ENCODE measurements around the gene KCTD17. TPM values are rescaled to one million over a fixed set of nuclear protein-coding genes. Genes with fewer than 3 reads are reported as not detected.

KCTD17 gene
- total RNA-seq, 4 donors from 2014 or later = 32.4 to 58.0 (median 48.1) TPM

- intact Hi-C loops (cut with DNase I; ENCODE audit: low total_unique reads) = no loop called here
- 89 to 92% methylated on average over 18 of the region's 18 CpGs for WGBS, 2 donors
- DNase-seq (ENCODE audit: low spot score in 2 of 2) = no peak
- TF ChIP-seq CTCF (IDR thresholded peaks at IDR 0.05) (no peak), POLR2A (IDR thresholded peaks at IDR 0.05) (no peak)
- no peak overlapping the region for H3K4me3 ChIP-seq (ENCODE audit: low read depth, poor library complexity, severe bottlenecking)
Measured at GRCh38 chr22:37107816-37108621, 56.5 kb downstream of the KCTD17 start.

- intact Hi-C loops (cut with DNase I; ENCODE audit: low total_unique reads) = no loop called here
- DNase-seq (ENCODE audit: low spot score in 2 of 2) = no peak
- TF ChIP-seq CTCF (IDR thresholded peaks at IDR 0.05) (no peak), POLR2A (IDR thresholded peaks at IDR 0.05) (no peak)
- no peak within 1 kb of the TSS for H3K4me3 ChIP-seq (ENCODE audit: low read depth, poor library complexity, severe bottlenecking)
- 64 to 66% methylated on average over 10 to 11 of the region's 13 CpGs for WGBS, 2 donors
Measured at GRCh38 chr22:37109242-37109917, 57.8 kb downstream of the KCTD17 start, which contains the start of gene TMPRSS6. TSS of gene TMPRSS6 (minus strand) at chr22:37109713. CDS start at chr22:37103417, 6,296 bp downstream.

- intact Hi-C loops (cut with DNase I; ENCODE audit: low total_unique reads) = no loop called here
- no peak for TF ChIP-seq CTCF (IDR thresholded peaks at IDR 0.05)
- no peak for TF ChIP-seq POLR2A (IDR thresholded peaks at IDR 0.05)
- 87 to 89% methylated on average over 13 of the region's 13 CpGs for WGBS, 2 donors
- no peak overlapping the region for H3K4me3 ChIP-seq (ENCODE audit: low read depth, poor library complexity, severe bottlenecking)
- DNase-seq (ENCODE audit: low spot score in 2 of 2) = no peak
Measured at GRCh38 chr22:37111156-37111717, 59.7 kb downstream of the KCTD17 start.

GRCh38 chr22:37112084-37112728, 60.7 kb downstream of the KCTD17 start:
- H3K4me3 ChIP-seq (ENCODE audit: low read depth, poor library complexity, severe bottlenecking) = no peak overlapping the region
- intact Hi-C loops (cut with DNase I; ENCODE audit: low total_unique reads) = no loop called here
- DNase-seq (ENCODE audit: low spot score in 2 of 2) = no peak
- WGBS, 2 donors = 53 to 69% methylated on average over 11 to 12 of the region's 12 CpGs
- TF ChIP-seq CTCF (IDR thresholded peaks at IDR 0.05) (no peak), POLR2A (IDR thresholded peaks at IDR 0.05) (no peak)

Other genes with a start within 250 kb of the KCTD17 start
- not detected for gene PVALB, start 234.7 kb upstream of the KCTD17 start, total RNA-seq
- 1 to 10 TPM; 2.6 to 6.4 (median 5.4) TPM for gene NCF4, start 190.7 kb upstream of the KCTD17 start, total RNA-seq
- 10 to 100 TPM in 1 of 4 donors, 1 to 10 TPM in 3; 3.2 to 10.7 (median 5.5) TPM for gene CSF2RB, start 138.1 kb upstream of the KCTD17 start, total RNA-seq
- 100 to 1,000 TPM in 1 of 4 donors, 10 to 100 TPM in 3; 47.9 to 114 (median 62.5) TPM for gene TST, start 32.3 kb upstream of the KCTD17 start, total RNA-seq
- 100 to 1,000 TPM; 225 to 336 (median 276) TPM for gene MPST, start 32.0 kb upstream of the KCTD17 start, total RNA-seq
- 1 to 10 TPM in 3 of 4 donors, under 1 TPM in 1; 0.65 to 7.5 (median 2.8) TPM for gene TMPRSS6, start 58.0 kb downstream of the KCTD17 start, total RNA-seq
- 10 to 100 TPM in 1 of 4 donors, 1 to 10 TPM in 3; 6.1 to 15.9 (median 8.8) TPM for gene IL2RB, start 98.2 kb downstream of the KCTD17 start, total RNA-seq
- gene C1QTNF6, start 136.5 kb downstream of the KCTD17 start, total RNA-seq = 1 to 10 TPM in 3 of 4 donors, under 1 TPM in 1; 0.81 to 8.9 (median 2.1) TPM
- gene SSTR3, start 160.7 kb downstream of the KCTD17 start, total RNA-seq = not detected
- 1 to 10 TPM; 2.6 to 8.6 (median 6.7) TPM for gene RAC2, start 192.5 kb downstream of the KCTD17 start, total RNA-seq
- 10 to 100 TPM in 1 of 4 donors, 1 to 10 TPM in 3; 1.4 to 13.1 (median 3.0) TPM for gene CYTH4, start 230.8 kb downstream of the KCTD17 start, total RNA-seq

All from lower leg skin (tissue), 4 donors.